HEK293 (cell line): ENCODE measurements around the gene FSTL4.
A peak's percentile ranks its signal among the peaks of the same experiment; 100 is the strongest.

ENCODE experiments used
- CTCF ChIA-PET: fragments of 350-600 bp; formaldehyde crosslinking; extraction: SDS; loops from one replicate; lab custom pipeline; 2021; ENCODE audit warnings: antibody characterized with exemption; lab: Yijun Ruan, JAX
- POLR2A ChIA-PET: fragments of 300-600 bp; formaldehyde crosslinking; extraction: SDS; loops from one replicate; lab custom pipeline; 2020; ENCODE audit warnings: antibody characterized with exemption, inconsistent platforms; lab: Yijun Ruan, JAX
- H3K27ac ChIP-seq: fragments of 200-500 bp; sonication (Bioruptor generic); 2 replicates; pipeline ENCODE4 v1.5.1; 2014; ENCODE audit warnings: low read depth, low read length, control low read depth, inconsistent platforms; ENCODE audit errors: extremely low read depth
- H3K36me3 ChIP-seq, 2 experiments: fragments of 200-500 bp in 1 of 2; sonication (Bioruptor generic) in 1 of 2; 1 replicate in 1 of 2; 2 replicates in 1 of 2; pipeline ENCODE4 v1.5.1; 2014 to 2017; ENCODE audit warnings: inconsistent platforms in 2 of 2, low read length in 2 of 2; ENCODE audit not compliant: control insufficient read depth in 2 of 2, insufficient read depth in 1 of 2
- H3K4me1 ChIP-seq: fragments of 200-500 bp; sonication (Bioruptor generic); 2 replicates; pipeline ENCODE4 v1.5.1; 2014; ENCODE audit warnings: mild to moderate bottlenecking, low read length, inconsistent platforms; ENCODE audit not compliant: control insufficient read depth, insufficient read depth
- H3K4me3 ChIP-seq: 2 replicates; pipeline ENCODE4 v1.5.1; 2011; ENCODE audit warnings: low read depth, mild to moderate bottlenecking, control low read depth, low read length, moderate library complexity
- H3K9me3 ChIP-seq: fragments of 200-500 bp; sonication (Bioruptor generic); 2 replicates; pipeline ENCODE4 v1.5.1; 2014; ENCODE audit warnings: low read depth, low read length, inconsistent platforms; ENCODE audit not compliant: control insufficient read depth, insufficient read depth
- BCL11B ChIP-seq: fragments of 450-650 bp; formaldehyde crosslinking; IDR thresholded peaks from 2 replicates; pipeline ENCODE4 v1.5.1; 2016; ENCODE audit warnings: low read depth, missing biosample characterization, missing genetic modification characterization
- FEZF1 ChIP-seq: fragments of 450-650 bp; formaldehyde crosslinking; IDR thresholded peaks from 2 replicates; pipeline ENCODE4 v1.5.1; 2016; ENCODE audit warnings: missing biosample characterization, missing genetic modification characterization
- GLIS2 ChIP-seq: fragments of 450-650 bp; formaldehyde crosslinking; IDR thresholded peaks from 2 replicates; pipeline ENCODE4 v1.5.1; 2016; ENCODE audit warnings: missing biosample characterization, missing genetic modification characterization
- HOXD13 ChIP-seq: sonication (generic); formaldehyde crosslinking; IDR thresholded peaks from 2 replicates; pipeline ENCODE4 v1.8.0; 2022; ENCODE audit warnings: missing genetic modification reagents, borderline replicate concordance
- MZF1 ChIP-seq: fragments of 450-650 bp; formaldehyde crosslinking; IDR thresholded peaks from 2 replicates; pipeline ENCODE4 v1.5.1; 2017; ENCODE audit warnings: missing biosample characterization, missing genetic modification characterization, borderline replicate concordance
- OSR2 ChIP-seq: fragments of 450-650 bp; formaldehyde crosslinking; IDR thresholded peaks from 2 replicates; pipeline ENCODE4 v1.5.1; 2016; ENCODE audit warnings: missing biosample characterization, missing genetic modification characterization
- OVOL3 ChIP-seq: fragments of 450-650 bp; formaldehyde crosslinking; IDR thresholded peaks from 2 replicates; pipeline ENCODE4 v1.5.1; 2016; ENCODE audit warnings: missing biosample characterization, missing genetic modification characterization
- TRIM28 ChIP-seq: IDR thresholded peaks from 2 replicates; pipeline ENCODE4 v1.6.1; 2011; ENCODE audit warnings: low read length, control low read depth, borderline replicate concordance
- ZBTB1 ChIP-seq: fragments of 450-650 bp; formaldehyde crosslinking; IDR thresholded peaks from 2 replicates; pipeline ENCODE4 v1.5.1; 2016; ENCODE audit warnings: missing biosample characterization, missing genetic modification characterization
- ZFHX2 ChIP-seq: fragments of 450-650 bp; formaldehyde crosslinking; conservative IDR thresholded peaks from 2 replicates; pipeline ENCODE4 v1.5.1; 2016; ENCODE audit warnings: missing biosample characterization, missing genetic modification characterization
- ZNF121 ChIP-seq: fragments of 450-650 bp; formaldehyde crosslinking; IDR thresholded peaks from 2 replicates; pipeline ENCODE4 v1.5.1; 2016; ENCODE audit warnings: missing biosample characterization, missing genetic modification characterization
- ZNF23 ChIP-seq: fragments of 450-650 bp; formaldehyde crosslinking; IDR thresholded peaks from 2 replicates; pipeline ENCODE4 v1.5.1; 2016; ENCODE audit warnings: missing biosample characterization, missing genetic modification characterization, borderline replicate concordance
- ZNF521 ChIP-seq: fragments of 450-650 bp; formaldehyde crosslinking; IDR thresholded peaks from 2 replicates; pipeline ENCODE4 v1.5.1; 2017; ENCODE audit warnings: missing biosample characterization, mild to moderate bottlenecking, missing genetic modification characterization
- ZNF530 ChIP-seq: fragments of 450-650 bp; formaldehyde crosslinking; IDR thresholded peaks from 2 replicates; pipeline ENCODE4 v1.5.1; 2016; ENCODE audit warnings: low read depth, missing biosample characterization, missing genetic modification characterization
- ZNF571 ChIP-seq: fragments of 450-650 bp; formaldehyde crosslinking; IDR thresholded peaks from 2 replicates; pipeline ENCODE4 v1.5.0; 2017; ENCODE audit warnings: missing biosample characterization, missing genetic modification characterization
- ZNF610 ChIP-seq: fragments of 450-650 bp; formaldehyde crosslinking; IDR thresholded peaks from 2 replicates; pipeline ENCODE4 v1.5.1; 2016; ENCODE audit warnings: missing biosample characterization, missing genetic modification characterization, borderline replicate concordance
- ZNF664 ChIP-seq: fragments of 450-650 bp; formaldehyde crosslinking; IDR thresholded peaks from 2 replicates; pipeline ENCODE4 v1.5.1; 2016; ENCODE audit warnings: missing biosample characterization, missing genetic modification characterization
- ZNF785 ChIP-seq: fragments of 450-650 bp; formaldehyde crosslinking; IDR thresholded peaks from 2 replicates; pipeline ENCODE4 v1.5.1; 2016; ENCODE audit warnings: missing biosample characterization, missing genetic modification characterization
- TF ChIP-seq, protein P1 (sequence below): fragments of 450-650 bp; formaldehyde crosslinking; IDR thresholded peaks from 2 replicates; pipeline ENCODE4 v1.5.1; 2016; ENCODE audit warnings: missing biosample characterization, missing genetic modification characterization
- TF ChIP-seq, protein P2 (sequence below): fragments of 450-650 bp; formaldehyde crosslinking; IDR thresholded peaks from 2 replicates; pipeline ENCODE4 v1.5.1; 2016; ENCODE audit warnings: missing biosample characterization, missing genetic modification characterization
- TF ChIP-seq, protein P3 (sequence below): fragments of 450-650 bp; formaldehyde crosslinking; IDR thresholded peaks from 2 replicates; pipeline ENCODE4 v1.5.1; 2017; ENCODE audit warnings: missing biosample characterization, missing genetic modification characterization
- TF ChIP-seq, protein P4 (sequence below): fragments of 450-650 bp; formaldehyde crosslinking; optimal IDR thresholded peaks from 2 replicates; pipeline ENCODE3; 2016; ENCODE audit warnings: missing biosample characterization, mild to moderate bottlenecking, missing genetic modification characterization

The FSTL4 gene

DNA sequence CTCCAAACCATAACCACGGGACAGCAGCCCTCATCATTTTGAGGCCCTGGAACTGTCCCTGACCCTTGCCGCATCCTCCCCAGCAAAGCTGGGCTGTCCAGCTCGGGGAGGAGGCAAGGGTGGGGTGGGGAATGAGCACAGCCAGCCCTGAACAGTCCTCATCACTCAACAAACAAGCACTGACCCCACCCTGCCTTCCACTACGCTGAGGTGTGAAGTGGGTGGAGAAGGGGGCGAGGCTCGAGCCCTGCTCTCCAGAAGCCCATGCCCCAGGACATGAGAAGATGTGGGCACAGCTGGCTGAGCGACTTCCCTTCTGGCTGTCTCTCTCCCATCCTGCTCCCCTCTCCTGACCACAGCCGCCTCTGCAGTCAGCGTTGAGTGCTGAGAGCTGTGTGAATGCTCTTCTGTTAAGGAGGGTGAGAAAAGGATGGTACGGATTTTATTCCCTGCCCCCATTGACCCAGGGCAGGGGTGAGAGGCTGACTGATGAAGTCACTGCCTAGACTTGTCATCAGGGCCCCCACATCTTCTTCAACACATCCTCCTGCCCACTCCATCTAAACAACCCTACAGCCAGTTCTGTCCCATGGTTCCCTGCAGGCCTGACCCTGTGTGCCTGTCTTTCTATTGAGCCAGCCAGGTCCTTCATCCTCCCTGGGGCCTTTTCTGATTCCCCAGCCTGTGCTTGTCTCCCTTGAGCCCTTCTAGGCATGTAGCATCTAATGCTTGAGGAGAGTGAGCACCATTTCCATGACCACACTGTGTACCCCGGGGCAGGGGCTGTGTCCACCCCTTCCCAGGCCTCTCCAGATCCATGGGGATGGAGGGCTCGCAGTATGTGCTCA lies 276.0 kb downstream of the FSTL4 start (continued):
- TF ChIP-seq, protein P1, sequence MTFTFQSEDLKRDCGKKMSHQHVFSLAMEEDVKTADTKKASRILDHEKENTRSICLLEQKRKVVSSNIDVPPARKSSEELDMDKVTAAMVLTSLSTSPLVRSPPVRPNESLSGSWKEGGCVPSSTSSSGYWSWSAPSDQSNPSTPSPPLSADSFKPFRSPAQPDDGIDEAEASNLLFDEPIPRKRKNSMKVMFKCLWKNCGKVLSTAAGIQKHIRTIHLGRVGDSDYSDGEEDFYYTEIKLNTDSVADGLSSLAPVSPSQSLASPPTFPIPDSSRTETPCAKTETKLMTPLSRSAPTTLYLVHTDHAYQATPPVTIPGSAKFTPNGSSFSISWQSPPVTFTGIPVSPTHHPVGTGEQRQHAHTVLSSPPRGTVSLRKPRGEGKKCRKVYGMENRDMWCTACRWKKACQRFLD (tag by site-specific recombination): no peak
- peak; percentile 91 for TF ChIP-seq ZFHX2 (tag by site-specific recombination)
- TF ChIP-seq, all 188 proteins: peak for 3

DNA sequence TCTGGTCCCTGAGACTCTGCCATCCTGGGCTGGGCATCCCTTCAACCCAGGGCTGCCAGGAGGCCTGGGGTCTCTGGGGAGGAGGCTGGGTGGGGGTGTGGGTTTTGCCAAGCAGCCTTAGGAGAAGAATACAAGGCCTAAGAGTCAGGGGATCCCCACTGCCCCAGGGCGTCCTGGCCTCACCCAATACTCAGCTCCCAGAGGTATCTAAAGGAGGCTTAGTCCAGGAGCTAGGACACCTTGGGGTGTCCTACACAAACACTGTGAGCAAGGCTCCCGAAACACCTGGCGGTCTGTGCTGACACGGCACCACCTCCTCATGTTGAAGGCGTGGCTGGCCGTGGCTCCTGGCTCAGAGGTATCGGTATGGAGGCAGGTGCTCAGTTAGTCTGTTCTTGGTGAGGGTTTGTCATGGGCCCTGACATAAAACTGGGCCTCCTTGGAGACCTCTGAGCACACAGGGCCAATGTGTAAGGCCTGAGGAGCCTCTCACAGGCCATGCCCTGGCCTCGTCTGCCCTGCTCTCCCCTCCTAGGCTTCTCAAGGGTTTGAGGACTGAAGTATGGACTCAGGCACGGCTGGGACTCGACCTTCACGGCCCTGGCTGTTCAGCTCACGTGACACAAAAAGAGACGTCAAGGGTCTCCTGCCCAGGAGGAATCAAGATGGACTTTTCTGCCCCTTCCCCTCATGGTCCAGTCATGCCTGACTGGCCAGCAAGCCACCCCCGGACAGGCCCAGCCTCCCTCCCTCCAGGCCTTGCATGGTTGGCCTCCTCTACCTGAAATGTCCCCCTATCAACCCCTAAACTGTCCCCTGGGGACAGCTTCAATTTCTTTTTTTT lies 277.3 kb downstream of the FSTL4 start:
- CTCF ChIA-PET: interaction anchor here (1.0 kb wide), 1 partner anchor 126 kb away, joined by 3 read pairs; no protein-coding TSS in a partner anchor
- Histone ChIP-seq H3K27ac (no peak overlapping the region), H3K4me3 (no peak overlapping the region), H3K4me1 (no peaks in the 10 kb centered on the region), H3K36me3 (no peaks in the 10 kb centered on the region), H3K9me3 (no peaks in the 10 kb centered on the region)
- POLR2A ChIA-PET: no interaction called here
- no peak for TF ChIP-seq ZNF521
- TF ChIP-seq, protein P2, sequence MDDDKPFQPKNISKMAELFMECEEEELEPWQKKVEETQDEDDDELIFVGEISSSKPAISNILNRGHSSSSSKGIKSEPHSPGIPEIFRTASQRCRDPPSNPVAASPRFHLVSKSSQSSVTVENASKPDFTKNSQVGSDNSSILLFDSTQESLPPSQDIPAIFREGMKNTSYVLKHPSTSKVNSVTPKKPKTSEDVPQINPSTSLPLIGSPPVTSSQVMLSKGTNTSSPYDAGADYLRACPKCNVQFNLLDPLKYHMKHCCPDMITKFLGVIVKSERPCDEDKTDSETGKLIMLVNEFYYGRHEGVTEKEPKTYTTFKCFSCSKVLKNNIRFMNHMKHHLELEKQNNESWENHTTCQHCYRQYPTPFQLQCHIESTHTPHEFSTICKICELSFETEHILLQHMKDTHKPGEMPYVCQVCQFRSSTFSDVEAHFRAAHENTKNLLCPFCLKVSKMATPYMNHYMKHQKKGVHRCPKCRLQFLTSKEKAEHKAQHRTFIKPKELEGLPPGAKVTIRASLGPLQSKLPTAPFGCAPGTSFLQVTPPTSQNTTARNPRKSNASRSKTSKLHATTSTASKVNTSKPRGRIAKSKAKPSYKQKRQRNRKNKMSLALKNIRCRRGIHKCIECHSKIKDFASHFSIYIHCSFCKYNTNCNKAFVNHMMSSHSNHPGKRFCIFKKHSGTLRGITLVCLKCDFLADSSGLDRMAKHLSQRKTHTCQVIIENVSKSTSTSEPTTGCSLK (tag by site-specific recombination): no peak
- TF ChIP-seq ZNF610 (tag by site-specific recombination): no peak
- no peak for TF ChIP-seq TRIM28
- TF ChIP-seq ZNF571 (tag by site-specific recombination): no peak
- no peak for TF ChIP-seq HOXD13 (CRISPR knock-in tag)
- TF ChIP-seq ZBTB1 (tag by site-specific recombination): no peak
- no peak for TF ChIP-seq OVOL3 (tag by site-specific recombination)
- no peak for TF ChIP-seq FEZF1
- TF ChIP-seq BCL11B (tag by site-specific recombination): no peak
- TF ChIP-seq MZF1 (tag by site-specific recombination): no peak
- no peak for TF ChIP-seq ZNF121 (tag by site-specific recombination)

DNA sequence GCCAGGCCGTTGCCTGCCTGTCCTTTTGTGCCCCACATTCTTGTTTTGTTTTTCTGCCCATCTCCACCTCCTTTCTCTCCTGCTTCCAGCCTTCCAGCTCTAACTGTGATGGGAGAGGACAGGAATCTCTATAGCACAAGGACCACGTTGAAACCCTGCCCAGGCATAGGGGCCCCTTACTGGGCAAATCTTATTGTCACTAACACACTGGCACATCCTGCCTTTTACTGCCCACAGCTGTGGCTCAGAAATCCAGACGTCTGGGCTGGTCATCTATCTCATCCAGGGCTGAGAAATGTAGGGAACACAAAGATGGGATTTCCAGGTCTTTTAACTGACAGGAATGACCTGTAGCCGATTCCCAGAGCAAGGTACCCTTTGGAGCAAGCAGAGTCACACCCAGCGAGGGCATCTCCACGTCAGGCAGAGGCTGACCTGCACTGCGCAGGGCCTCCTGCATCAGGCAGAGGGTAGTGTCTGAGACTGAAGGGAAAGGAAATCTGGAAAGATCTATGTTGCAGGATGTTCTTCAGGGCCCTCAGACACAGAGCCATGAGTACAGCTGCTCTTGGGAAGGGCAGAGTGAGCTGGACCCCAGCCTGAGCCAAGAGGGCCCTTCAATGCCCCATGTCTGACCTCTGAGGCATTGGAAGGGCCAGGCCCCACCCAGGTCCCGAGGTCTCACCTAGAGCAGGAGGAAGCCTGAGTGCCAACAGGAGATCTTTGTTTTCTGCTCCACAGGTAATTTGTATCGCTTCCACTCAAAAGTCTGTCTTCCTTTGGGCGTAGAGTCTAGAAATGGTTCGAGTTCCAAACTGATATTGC lies 278.8 kb downstream of the FSTL4 start:
- no peaks in the 10 kb centered on the region for H3K36me3 ChIP-seq
- no peaks in the 10 kb centered on the region for H3K9me3 ChIP-seq
- ChIA-PET CTCF (interaction anchor here (1.4 kb wide), 1 partner anchor 17 kb away, joined by 3 read pairs; no protein-coding TSS in a partner anchor), POLR2A (no interaction called here)
- H3K27ac ChIP-seq: no peak overlapping the region
- no peak overlapping the region for H3K4me3 ChIP-seq
- H3K4me1 ChIP-seq: no peaks in the 10 kb centered on the region
- TF ChIP-seq, protein P3, sequence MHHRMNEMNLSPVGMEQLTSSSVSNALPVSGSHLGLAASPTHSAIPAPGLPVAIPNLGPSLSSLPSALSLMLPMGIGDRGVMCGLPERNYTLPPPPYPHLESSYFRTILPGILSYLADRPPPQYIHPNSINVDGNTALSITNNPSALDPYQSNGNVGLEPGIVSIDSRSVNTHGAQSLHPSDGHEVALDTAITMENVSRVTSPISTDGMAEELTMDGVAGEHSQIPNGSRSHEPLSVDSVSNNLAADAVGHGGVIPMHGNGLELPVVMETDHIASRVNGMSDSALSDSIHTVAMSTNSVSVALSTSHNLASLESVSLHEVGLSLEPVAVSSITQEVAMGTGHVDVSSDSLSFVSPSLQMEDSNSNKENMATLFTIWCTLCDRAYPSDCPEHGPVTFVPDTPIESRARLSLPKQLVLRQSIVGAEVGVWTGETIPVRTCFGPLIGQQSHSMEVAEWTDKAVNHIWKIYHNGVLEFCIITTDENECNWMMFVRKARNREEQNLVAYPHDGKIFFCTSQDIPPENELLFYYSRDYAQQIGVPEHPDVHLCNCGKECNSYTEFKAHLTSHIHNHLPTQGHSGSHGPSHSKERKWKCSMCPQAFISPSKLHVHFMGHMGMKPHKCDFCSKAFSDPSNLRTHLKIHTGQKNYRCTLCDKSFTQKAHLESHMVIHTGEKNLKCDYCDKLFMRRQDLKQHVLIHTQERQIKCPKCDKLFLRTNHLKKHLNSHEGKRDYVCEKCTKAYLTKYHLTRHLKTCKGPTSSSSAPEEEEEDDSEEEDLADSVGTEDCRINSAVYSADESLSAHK (tag by site-specific recombination): no peak
- TF ChIP-seq, protein P4, sequence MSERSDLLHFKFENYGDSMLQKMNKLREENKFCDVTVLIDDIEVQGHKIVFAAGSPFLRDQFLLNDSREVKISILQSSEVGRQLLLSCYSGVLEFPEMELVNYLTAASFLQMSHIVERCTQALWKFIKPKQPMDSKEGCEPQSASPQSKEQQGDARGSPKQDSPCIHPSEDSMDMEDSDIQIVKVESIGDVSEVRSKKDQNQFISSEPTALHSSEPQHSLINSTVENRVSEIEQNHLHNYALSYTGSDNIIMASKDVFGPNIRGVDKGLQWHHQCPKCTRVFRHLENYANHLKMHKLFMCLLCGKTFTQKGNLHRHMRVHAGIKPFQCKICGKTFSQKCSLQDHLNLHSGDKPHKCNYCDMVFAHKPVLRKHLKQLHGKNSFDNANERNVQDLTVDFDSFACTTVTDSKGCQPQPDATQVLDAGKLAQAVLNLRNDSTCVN: no peak
- TF ChIP-seq ZNF530 (no peak), ZNF664 (tag by site-specific recombination) (no peak), OSR2 (no peak), ZNF785 (tag by site-specific recombination) (no peak), GLIS2 (no peak), ZNF23 (no peak)
- TF ChIP-seq, protein P1 (tag by site-specific recombination): no peak
